HG03060 (cell line): Measurements from ENCODE around the gene POLR1H.

Experiments used
- ATAC-seq: cut with Tn5 transposase; IDR thresholded peaks from one replicate; pipeline ENCODE4 v1.9.1; 2021; ENCODE audit warnings: low read depth, moderate number of reproducible peaks; ENCODE audit not compliant: unreplicated experiment

Gene POLR1H

DNA sequence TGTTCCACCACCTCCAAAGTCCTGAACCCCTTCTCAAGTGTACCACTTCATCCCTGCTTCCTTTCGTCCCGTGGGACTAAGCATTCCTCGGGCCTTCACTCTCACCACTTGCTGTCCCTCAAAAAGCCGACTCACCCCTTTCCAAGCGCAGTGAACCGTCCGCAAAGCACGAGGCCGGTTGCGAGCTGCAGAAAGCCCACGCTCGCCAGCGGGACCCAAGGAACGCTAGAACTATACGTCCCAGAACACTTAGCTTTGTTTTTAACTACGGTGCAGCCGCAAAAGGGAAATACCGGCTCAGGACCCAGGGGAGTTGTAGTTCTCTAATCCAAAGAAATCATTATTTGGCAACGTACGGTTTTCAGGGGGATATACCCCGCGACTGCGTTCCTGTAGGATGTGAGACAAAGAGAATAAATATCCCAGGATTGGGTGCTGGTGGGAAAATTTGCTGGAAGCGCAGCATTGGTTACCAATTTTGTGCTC lies 416 bp upstream of the POLR1H start:
- no peak for ATAC-seq

DNA sequence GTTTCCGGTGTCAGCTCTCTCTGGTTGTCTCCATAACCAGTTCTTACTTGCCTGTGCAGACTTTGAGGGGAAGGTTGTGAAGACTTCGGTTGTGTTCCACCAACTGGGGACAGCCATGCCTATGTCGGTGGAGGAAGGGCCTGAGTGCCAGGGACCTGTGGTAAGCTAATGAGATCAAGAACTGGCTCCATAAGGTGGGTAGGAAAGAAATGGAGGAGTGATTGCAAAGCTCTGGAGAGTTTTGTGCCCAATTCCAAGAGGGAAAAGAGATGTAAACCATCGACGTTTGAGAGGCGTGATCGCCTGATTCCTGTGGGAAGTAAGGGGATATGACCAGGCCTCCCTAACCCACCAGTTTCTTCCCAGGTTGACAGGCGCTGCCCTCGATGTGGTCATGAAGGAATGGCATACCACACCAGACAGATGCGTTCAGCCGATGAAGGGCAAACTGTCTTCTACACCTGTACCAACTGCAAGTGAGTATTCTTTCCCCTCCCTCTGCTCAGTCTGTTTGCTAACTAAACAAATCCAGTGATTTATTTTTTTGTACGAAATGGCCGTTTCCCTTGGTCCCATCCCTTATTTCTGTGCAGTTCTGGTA lies 893 bp downstream of the POLR1H start:
- no peak for ATAC-seq

DNA sequence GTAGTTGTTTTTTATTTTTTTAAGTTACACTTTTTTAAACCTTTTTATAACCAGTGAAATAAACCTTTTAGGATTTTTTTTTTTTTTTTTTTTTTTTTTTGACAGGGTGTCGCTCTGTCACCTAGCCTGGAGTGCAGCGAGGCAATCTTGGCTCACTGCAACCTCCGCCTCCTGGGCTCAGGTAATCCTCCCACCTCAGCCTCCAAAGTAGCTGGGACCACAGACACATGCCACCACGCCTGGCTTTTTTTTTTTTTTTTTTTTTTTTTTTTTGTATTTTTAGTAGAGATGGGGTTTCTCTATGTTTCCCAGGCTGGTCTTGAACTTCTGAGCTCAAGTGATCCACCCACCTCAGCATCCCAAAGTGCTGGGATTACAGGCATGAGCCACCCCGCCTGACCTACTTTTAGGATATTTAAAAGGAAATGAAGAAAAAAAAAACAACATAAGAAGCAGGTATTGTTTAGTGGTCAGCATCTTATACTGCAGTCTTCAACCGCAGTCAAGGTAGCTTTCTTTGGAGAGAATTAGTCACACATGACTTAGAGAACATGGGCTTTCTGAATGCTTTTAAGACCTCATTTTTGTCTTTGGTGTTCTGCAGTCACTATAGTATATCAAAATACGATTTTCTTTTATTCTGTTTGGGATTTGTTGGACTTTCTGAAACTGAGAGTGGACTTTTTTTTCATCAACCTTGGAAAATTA lies 1.6 kb downstream of the POLR1H start:
- no peak for ATAC-seq

DNA sequence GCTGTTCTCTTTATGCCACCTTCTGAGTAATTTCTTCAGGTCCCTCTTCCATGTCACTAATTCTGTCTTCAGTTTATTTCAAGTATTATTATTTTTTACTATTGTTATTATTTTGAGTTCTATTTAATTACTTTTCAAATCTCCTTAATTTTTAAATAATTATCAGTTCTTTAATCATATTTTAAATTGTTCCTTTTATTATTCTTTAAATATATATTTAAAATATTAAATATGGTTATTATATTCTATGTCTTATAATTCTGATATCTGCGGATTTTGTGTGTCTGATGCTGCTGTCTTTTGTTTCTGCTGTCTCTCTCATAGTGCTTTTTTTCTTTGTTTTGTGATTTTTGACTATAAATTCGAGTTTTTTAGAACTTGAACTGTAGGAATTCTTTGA lies 2.2 kb downstream of the POLR1H start:
- no peak for ATAC-seq

- ATAC-seq, result no peak
These were observed 5.0 kb downstream of the POLR1H start for GRCh38 chr6:30066082-30066481.

DNA sequence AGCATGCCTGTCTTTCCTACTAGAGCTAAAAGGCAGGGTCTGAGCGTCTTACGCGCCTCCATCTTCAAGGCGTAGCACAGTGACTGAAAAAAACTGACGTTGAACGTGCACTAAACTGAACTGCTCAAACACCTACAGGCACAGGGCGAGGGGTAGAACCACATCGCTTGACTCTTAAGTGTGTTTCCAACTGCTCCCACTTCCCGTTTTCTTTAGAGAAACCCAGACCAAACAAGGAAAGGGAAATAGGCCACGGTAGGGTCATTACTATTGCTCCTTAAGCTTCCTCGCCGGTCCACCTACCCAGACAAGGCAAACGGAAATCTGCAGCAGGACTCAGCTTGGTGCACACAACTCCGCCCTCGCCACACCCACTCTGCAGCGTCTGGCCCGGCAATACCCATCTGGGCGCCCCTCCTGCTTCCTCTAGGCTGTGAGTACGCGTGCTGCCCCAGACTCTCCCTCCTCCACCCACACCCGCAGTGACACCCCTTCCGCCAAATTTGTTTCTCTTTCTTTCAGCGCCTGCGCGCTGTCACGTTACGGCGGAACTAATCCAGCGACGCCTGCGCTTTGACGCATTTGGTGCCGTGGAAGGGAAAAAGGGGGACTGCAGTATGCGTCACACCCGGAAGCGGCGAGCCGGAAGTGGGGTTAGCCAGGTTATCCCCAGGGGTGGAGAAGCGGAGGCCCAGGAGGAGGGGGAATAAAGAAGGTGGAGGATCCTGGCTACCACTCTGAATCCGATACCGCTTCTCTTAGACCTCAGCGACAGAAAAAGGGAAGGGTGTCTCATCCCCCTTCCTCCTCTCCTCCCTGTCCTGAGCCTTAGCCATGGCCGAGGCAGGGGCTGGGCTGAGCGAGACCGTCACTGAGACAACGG lies 5.8 kb downstream of the POLR1H start, which contains the start of gene PPP1R11:
PPP1R11 (plus strand) TSS at position 622 of the 883 bp plus-strand sequence; CDS start at position 835, 213 bp downstream.
- ATAC-seq, result peak; percentile 90

DNA sequence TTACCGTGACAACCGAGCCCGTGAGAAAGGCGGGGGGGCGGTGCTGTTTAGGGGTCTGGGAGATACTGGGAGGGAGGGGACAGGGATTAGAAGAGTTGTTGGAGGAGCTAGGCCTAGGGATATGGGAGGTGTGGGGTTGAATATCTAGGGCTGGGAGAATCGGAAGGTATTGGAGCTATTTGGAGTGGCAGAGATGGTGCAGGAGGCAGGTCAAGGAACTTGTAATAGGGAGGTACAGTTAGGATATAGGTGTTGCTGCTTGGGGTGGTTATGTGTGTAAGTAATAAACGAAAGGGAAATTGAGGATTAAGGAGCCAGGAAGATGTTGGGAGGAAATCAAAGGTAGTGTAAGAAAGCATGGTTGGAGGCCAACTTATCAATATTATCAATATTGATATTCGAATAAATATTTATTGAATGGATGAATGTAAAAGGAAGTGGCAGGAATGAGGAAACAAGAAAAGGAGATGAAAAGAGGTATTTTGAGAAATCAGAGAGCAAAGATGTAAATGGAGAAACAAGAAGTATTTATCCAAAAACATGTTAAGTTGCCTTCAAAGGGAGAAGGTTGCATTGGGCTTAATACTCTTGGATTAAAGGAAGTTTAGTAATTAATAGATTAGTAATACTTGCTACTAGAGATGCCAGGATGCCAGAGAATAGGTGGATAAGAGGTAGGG lies 6.5 kb downstream of the POLR1H start:
- no peak for ATAC-seq

DNA sequence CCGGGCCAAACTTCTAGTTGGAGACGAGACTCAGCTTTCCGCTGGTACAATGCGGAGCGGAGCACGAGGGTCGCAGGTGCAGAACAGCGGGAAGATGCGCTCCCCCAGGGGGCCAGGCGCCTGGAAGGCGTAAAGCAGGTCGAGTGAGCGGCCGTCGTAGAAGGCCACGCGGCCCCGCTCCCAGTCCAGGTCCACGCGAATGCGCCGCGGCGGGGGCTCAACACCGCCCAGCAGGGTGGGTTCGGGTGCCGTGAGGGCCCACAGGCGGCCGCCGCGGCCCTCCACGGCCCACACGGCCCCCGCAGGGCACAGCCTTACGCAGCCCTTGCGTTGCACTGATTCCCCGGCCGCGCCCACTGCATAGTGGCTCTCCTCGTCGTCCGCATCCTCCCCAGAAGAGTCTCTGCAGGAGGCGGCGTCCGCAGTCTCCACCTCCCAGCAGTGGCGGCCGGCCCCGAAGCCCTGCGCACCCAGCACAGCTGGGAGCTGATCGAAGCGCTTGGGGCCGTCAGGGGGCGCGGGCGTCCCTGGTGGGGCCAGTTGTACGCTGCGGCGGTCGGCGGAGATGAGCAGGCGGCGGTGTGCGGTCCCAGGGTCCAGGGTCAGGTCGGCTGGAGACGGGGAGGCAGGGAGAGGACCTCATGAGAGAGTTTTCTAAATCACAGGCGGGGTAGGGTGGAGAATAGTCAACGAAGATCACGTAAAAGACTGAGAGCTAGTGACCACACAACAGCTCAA lies 10.2 kb downstream of the POLR1H start:
- ATAC-seq, result no peak

GRCh38 chr6:30071858-30072257 lies 10.8 kb downstream of the POLR1H start:
- ATAC-seq, result no peak

- ATAC-seq, result no peak
These were observed 12.6 kb downstream of the POLR1H start for GRCh38 chr6:30073489-30074235.

- ATAC-seq, result no peak
These were observed 13.4 kb downstream of the POLR1H start for GRCh38 chr6:30074331-30075093.

- no peak for ATAC-seq
These were observed 14.2 kb downstream of the POLR1H start, which contains the start of gene RNF39 for GRCh38 chr6:30075094-30075789. Gene RNF39, minus strand, starts transcription at chr6:30075769. Its CDS starts 184 bp downstream, at chr6:30075585.

GRCh38 chr6:30075790-30076732 lies 15.0 kb downstream of the POLR1H start:
- ATAC-seq, result no peak

DNA sequence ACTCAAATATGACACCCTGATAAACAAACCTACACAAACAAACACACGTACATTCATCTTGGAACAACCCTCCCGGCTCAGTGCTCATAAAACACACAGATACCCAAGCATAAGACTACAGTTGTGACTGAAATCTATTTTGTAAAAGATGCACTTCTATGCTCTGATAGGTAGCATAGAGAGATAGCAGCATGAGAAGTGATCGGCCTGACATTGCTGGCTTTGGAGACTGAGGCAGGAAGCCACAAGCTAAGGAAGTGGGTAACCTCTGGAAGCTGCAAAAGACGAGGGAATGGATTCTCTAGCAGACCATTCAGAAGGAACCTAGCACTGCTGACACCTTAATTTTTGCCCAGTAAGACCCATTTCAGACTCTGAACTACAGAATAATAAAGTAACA lies 16.2 kb downstream of the POLR1H start:
- no peak for ATAC-seq

DNA sequence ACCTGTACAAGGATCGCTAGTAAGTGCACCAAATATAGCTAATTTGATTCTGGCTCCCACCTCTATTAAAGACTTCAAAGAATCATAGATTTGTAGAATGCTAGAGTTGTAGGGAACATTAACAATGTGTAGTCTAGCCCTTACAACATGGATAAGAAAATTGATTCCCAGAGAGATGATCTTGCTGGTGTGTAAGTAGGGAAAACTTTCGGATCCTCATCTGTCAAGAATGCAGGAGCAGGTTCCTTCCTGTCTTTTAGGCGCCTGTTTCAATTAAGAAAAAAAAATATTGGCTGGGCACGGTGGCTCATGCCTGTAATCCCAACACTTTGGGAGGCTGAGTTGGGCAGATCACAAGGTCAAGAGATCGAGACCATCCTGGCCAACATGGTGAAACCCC lies 26.8 kb downstream of the POLR1H start:
- ATAC-seq, result no peak

GRCh38 chr6:30091577-30092381 lies 30.7 kb downstream of the POLR1H start:
- no peak for ATAC-seq
